ENCODE results near the gene NMNAT2. TPM values are rescaled to one million over a fixed set of nuclear protein-coding genes. Genes with fewer than 3 reads are reported as not detected.

Gene NMNAT2
- total RNA-seq, 1 donor from 2014 or later, result 2.6 TPM

- intact Hi-C loops (cut with DNase I), result no loop called here
- ATAC-seq (no peak), DNase-seq (ENCODE audit: low spot score) (no peak)
Observed at GRCh38 chr1:183370399-183371058, 47.7 kb downstream of the NMNAT2 start.

- intact Hi-C loops (cut with DNase I), result no loop called here
- ATAC-seq (no peak), DNase-seq (ENCODE audit: low spot score) (no peak)
Observed at GRCh38 chr1:183368213-183369108, 49.7 kb downstream of the NMNAT2 start.

- intact Hi-C loops (cut with DNase I), result loop anchor here (1.0 kb wide), 1 partner anchor 21 kb away; no protein-coding TSS in a partner anchor
- ATAC-seq (no peak), DNase-seq (ENCODE audit: low spot score) (no peak)
Observed at GRCh38 chr1:183366116-183366515, 52.1 kb downstream of the NMNAT2 start.

DNA sequence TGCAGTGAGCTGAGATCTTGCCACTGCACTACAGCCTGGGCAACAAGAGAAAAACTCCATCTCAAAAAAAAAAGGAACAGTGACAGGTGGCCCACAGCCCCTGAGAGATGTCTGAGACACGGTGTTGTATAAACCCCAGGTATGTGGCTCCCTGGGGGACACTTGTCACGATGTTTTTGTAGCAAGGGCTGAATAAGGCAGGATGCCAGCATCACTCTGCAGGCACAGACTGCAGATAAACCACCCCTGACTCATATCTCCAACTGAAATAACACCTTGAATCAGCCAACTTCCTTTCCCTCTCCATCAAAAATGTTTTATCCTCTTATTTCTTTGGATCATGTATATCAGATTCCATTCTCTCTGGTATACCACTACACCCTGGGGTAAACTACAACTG is 52.5 kb downstream of the NMNAT2 start:
- intact Hi-C loops (cut with DNase I), result loop anchor here (1.0 kb wide), 1 partner anchor 22 kb away; no protein-coding TSS in a partner anchor
- ATAC-seq (no peak), DNase-seq (ENCODE audit: low spot score) (no peak)

DNA sequence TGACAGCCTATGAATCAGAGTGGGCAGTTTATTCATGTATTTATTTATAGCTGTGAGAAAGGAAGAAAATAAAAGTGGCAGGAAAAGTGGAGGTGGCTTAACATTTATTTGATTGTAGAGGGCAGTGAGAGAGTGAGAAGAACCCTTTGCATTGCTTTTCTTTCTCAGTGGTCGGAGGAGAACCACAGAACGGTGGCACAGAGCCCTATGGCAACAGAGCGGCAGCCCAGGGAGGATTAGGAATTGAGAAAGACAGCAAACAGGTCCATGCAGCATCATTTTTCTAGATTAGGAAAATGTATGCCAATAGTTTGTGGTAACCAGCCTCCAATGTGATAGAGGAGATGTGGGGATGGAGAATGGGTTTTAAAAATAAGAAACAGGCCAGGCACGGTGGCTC is 53.1 kb downstream of the NMNAT2 start:
- DNase-seq (ENCODE audit: low spot score) (no peak), ATAC-seq (no peak)
- intact Hi-C loops (cut with DNase I), result no loop called here

- ATAC-seq, result no peak
- DNase-seq (ENCODE audit: low spot score), result no peak
- intact Hi-C loops (cut with DNase I), result no loop called here
Observed at GRCh38 chr1:183363972-183364371, 54.2 kb downstream of the NMNAT2 start.

- ATAC-seq (no peak), DNase-seq (ENCODE audit: low spot score) (no peak)
- intact Hi-C loops (cut with DNase I), result no loop called here
Observed at GRCh38 chr1:183361081-183361480, 57.1 kb downstream of the NMNAT2 start.

GRCh38 chr1:183360473-183360872 is 57.7 kb downstream of the NMNAT2 start:
- ATAC-seq, result no peak
- intact Hi-C loops (cut with DNase I), result no loop called here
- no peak for DNase-seq (ENCODE audit: low spot score)

- DNase-seq (ENCODE audit: low spot score) (no peak), ATAC-seq (no peak)
- intact Hi-C loops (cut with DNase I), result no loop called here
Observed at GRCh38 chr1:183356534-183357182, 61.5 kb downstream of the NMNAT2 start.

GRCh38 chr1:183355797-183356196 is 62.4 kb downstream of the NMNAT2 start:
- intact Hi-C loops (cut with DNase I), result no loop called here
- no peak for DNase-seq (ENCODE audit: low spot score)
- ATAC-seq, result no peak

GRCh38 chr1:183355181-183355580 is 63.0 kb downstream of the NMNAT2 start:
- intact Hi-C loops (cut with DNase I), result no loop called here
- ATAC-seq, result no peak
- no peak for DNase-seq (ENCODE audit: low spot score)

DNA sequence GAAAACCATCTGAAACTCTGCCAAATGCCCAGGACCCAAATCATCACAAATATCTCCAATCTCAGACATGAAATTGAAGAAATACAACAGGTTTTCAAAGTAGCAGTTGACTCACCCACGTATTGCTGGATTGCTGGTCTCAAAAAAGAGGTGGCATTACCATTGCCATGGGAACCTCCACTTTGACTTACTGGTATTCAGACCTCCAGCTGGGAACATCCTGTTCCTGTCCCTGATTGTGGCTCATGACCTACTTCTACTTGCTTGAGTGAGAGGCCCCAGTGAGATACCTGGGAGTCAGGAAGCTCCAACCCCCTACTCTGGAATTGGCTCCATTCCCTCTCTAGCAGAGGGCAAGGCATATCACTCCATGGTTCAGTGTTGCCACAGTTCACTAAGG is 64.6 kb downstream of the NMNAT2 start:
- ATAC-seq (no peak), DNase-seq (ENCODE audit: low spot score) (no peak)
- intact Hi-C loops (cut with DNase I), result no loop called here

DNA sequence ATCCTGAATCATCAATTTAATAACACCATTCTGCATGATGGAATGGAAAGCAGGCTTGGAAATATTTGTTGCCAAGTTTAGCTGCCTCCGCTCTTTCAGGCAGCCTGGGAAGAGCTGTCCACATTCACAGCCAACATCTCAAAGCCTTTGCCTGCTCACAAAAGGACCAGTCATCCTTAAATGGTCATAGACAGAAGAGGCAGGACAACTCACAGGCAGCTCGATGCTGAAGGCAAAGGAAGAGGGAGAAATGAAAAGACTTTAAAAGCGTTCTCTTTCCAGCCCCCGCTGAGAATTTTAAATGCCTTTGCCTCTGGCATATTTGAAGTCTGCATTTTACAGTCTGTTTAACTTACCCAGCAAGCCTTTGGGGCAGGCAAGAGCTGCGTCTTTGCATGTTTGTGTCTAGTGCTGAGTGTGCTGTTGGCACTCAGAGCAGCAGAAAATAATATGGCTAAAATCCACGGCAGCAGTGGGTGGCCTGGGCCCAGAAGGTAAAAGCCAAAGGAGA is 68.9 kb downstream of the NMNAT2 start:
- DNase-seq (ENCODE audit: low spot score) (peak; percentile 63), ATAC-seq (peak; percentile 95)
- intact Hi-C loops (cut with DNase I), result no loop called here

GRCh38 chr1:183346276-183346732 is 71.9 kb downstream of the NMNAT2 start:
- ATAC-seq (no peak), DNase-seq (ENCODE audit: low spot score) (no peak)
- intact Hi-C loops (cut with DNase I), result no loop called here

DNA sequence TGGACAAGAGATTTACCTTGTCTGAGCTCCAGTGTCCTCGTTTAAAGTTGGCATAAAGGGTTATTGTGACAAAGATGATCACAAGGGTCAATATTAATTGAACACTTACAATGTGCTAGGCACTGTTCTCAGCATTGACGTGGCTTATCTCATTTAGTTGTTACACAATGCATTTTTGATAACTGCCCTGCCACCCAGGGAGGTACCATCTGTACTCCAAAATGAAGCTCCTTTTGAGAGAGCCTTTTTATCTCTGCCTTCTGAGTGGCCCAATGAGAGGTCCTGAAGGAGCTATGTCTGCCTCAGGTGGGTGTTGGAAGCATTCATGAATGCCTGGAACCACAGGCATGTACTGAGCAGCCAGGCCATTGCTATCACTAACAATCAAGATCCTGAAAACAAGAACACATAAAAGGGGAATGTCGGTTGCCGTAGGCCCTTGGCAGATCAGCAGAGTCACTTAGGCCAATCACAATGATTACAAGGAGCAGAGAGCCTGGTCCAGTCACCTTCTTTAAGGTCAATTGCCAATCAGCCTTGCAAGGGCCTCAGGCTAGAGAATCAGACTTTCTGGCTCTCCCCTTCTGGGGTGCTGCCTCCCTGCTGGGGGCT is 78.5 kb downstream of the NMNAT2 start:
- ATAC-seq (no peak), DNase-seq (ENCODE audit: low spot score) (no peak)
- intact Hi-C loops (cut with DNase I), result no loop called here

- no peak for ATAC-seq
- DNase-seq (ENCODE audit: low spot score), result no peak
- intact Hi-C loops (cut with DNase I), result no loop called here
Observed at GRCh38 chr1:183331091-183331742, 87.0 kb downstream of the NMNAT2 start.

GRCh38 chr1:183330335-183330734 is 87.8 kb downstream of the NMNAT2 start:
- ATAC-seq (no peak), DNase-seq (ENCODE audit: low spot score) (no peak)
- intact Hi-C loops (cut with DNase I), result no loop called here

DNA sequence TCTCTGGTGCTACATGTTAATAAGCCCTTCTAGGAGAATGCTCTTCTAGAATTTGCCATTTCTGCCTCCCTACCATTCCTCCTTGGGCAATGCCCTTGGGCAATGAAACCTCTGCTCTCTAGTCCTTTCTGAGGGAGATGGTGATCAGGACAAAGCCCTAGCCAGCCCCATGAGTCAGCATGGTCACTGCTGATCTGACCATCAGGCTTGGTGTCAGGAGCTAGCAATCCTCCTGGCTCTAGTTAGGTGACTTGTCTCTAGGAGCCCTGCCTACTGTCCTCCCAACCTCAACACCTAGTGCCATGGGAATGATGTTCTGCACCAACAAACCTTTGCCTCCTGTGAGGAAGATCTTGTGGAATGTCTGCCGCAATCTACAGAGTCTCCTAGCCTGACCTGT is 89.8 kb downstream of the NMNAT2 start:
- ATAC-seq (peak; percentile 16), DNase-seq (ENCODE audit: low spot score) (no peak)
- intact Hi-C loops (cut with DNase I), result no loop called here

All from sciatic nerve (tissue), 2 donors.